Vagina (tissue), 2 donors: Measurements from ENCODE around the gene CDX2. TPM values are rescaled to one million over a fixed set of nuclear protein-coding genes. Genes with fewer than 3 reads are reported as not detected.

Source experiments
- DNase-seq, 2 donors: peaks; one replicate each; pipeline ENCODE4 v3.0.0-alpha.2; 2017; ENCODE audit errors: extremely low spot score in 2 of 2
- H3K27ac ChIP-seq: fragments of 200-600 bp; sonication (generic); one replicate; pipeline ENCODE4 v1.5.1; 2019
- H3K27me3 ChIP-seq: fragments of 200-600 bp; sonication (generic); one replicate; pipeline ENCODE4 v1.5.1; 2019
- H3K36me3 ChIP-seq, 2 donors: fragments of 200-600 bp; sonication (generic); one replicate each; pipeline ENCODE4 v1.5.1; 2017 to 2019
- H3K4me1 ChIP-seq: fragments of 200-600 bp; sonication (generic); one replicate; pipeline ENCODE4 v1.5.1; 2019
- H3K4me3 ChIP-seq, 2 donors: fragments of 200-600 bp; sonication (generic); 1 replicate in 1 of 2; 2 replicates in 1 of 2; pipeline ENCODE4 v1.5.1; 2016 to 2019
- H3K9me3 ChIP-seq: fragments of 200-600 bp; sonication (generic); one replicate; pipeline ENCODE4 v1.5.1; 2019
- POLR2A ChIP-seq, 2 donors: fragments of 450-650 bp; IDR thresholded peaks; one replicate each; pipeline ENCODE4 v1.6.1; 2017; ENCODE audit warnings: antibody characterized with exemption in 2 of 2, mild to moderate bottlenecking in 2 of 2, moderate library complexity in 2 of 2
- POLR2AphosphoS5 ChIP-seq, 2 donors: sonication (generic); formaldehyde crosslinking; IDR thresholded peaks; one replicate each; pipeline ENCODE4 v1.9.0; 2017; ENCODE audit warnings: antibody characterized with exemption in 2 of 2, mild to moderate bottlenecking in 2 of 2, low read depth in 1 of 2; ENCODE audit not compliant: insufficient read depth in 1 of 2
- intact Hi-C: fragments of 100-400 bp; cut with DNase I; formaldehyde crosslinking; loops from one replicate; pipeline ENCODE4 v1.15.1; 2023
- total RNA-seq: library from RNA; depleted of rRNA; stranded (reverse); fragments of >200 nt; gene quantifications from one replicate; pipeline ENCODE4 v1.2.3, GENCODE V29; 2016
- TF ChIP-seq, protein P1 (sequence below), 3 experiments: fragments of 450-650 bp in 2 of 3; fragments of 200-600 bp in 1 of 3; sonication (generic) in 1 of 3; IDR thresholded peaks; one replicate each; pipeline ENCODE4 v1.5.1; 2017 to 2019; ENCODE audit warnings: antibody characterized with exemption in 3 of 3, mild to moderate bottlenecking in 2 of 3, moderate library complexity in 2 of 3

CDX2 gene
- total RNA-seq, 1 donor from 2014 or later: not detected

DNA sequence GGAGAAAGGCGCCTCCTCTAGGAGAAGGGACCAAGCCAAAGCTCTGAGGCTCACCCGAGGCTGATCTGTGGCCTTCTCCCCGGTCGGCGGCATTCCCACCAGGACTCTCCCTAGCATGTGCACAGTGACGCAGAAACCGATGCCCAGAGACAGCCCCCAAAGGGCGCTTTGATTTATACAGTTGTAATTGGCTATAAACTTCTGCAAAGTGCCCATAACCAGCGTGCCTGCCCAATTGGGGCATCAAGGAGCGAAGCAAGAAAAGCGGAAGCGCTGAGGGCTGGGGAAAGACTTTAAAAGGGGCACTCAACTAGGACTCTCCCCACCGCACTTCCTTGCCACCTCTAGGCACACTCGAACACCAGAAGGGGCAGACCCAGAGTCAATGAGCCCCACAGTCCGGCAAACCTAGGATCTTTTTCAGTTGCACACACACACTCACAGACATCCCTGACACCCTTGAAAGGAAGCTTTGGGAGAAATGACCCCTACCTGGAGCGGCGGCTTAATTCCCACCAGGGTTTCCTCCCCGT is 1.8 kb downstream of the CDX2 start:
- no peak for DNase-seq
- Histone ChIP-seq H3K27ac (no peak overlapping the region), H3K27me3 (peaks cover 10% of the 10 kb centered on the region), H3K4me3 (no peak overlapping the region), H3K9me3 (no peaks in the 10 kb centered on the region), H3K4me1 (peaks cover 23% of the 10 kb centered on the region), H3K36me3 (no peaks in the 10 kb centered on the region)
- intact Hi-C loops: no loop called here
- TF ChIP-seq, protein P1, sequence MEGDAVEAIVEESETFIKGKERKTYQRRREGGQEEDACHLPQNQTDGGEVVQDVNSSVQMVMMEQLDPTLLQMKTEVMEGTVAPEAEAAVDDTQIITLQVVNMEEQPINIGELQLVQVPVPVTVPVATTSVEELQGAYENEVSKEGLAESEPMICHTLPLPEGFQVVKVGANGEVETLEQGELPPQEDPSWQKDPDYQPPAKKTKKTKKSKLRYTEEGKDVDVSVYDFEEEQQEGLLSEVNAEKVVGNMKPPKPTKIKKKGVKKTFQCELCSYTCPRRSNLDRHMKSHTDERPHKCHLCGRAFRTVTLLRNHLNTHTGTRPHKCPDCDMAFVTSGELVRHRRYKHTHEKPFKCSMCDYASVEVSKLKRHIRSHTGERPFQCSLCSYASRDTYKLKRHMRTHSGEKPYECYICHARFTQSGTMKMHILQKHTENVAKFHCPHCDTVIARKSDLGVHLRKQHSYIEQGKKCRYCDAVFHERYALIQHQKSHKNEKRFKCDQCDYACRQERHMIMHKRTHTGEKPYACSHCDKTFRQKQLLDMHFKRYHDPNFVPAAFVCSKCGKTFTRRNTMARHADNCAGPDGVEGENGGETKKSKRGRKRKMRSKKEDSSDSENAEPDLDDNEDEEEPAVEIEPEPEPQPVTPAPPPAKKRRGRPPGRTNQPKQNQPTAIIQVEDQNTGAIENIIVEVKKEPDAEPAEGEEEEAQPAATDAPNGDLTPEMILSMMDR (IDR thresholded peaks at IDR 0.05): no peak
- TF ChIP-seq POLR2A (IDR thresholded peaks at IDR 0.05) (no peak), POLR2AphosphoS5 (IDR thresholded peaks at IDR 0.05; ENCODE audit: insufficient read depth in 1 of 2, low read depth in 1 of 2) (no peak)

DNA sequence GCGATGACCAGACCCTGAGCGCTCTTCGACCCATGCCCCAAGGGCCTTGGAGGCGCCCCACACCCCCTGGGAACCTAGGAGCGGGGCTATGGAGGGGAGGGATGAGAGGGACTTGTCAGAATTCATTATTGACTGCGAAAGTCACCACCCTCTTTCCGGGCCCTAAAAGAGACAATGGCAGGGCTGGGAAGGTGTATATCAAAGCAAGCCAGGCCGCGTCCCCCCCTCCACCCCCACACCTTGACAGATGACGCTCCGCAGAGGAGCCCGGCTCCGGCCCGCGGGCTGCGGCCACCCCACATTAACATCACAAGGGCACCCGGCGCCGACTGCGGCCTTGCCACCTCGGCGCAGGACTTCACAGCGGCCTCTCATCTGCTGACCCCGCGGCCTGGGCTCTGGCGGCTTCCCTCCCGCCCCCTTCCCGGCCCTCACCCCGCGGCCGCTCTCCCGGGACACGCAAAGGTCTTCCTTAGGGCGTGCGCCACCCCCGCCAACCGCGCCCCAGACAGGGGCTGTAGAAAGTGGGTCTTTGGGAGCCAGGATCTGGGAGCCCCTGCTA is 2.4 kb downstream of the CDX2 start:
- intact Hi-C loops: no loop called here
- H3K4me3 ChIP-seq: no peak overlapping the region
- H3K27me3 ChIP-seq: peaks cover 10% of the 10 kb centered on the region

DNA sequence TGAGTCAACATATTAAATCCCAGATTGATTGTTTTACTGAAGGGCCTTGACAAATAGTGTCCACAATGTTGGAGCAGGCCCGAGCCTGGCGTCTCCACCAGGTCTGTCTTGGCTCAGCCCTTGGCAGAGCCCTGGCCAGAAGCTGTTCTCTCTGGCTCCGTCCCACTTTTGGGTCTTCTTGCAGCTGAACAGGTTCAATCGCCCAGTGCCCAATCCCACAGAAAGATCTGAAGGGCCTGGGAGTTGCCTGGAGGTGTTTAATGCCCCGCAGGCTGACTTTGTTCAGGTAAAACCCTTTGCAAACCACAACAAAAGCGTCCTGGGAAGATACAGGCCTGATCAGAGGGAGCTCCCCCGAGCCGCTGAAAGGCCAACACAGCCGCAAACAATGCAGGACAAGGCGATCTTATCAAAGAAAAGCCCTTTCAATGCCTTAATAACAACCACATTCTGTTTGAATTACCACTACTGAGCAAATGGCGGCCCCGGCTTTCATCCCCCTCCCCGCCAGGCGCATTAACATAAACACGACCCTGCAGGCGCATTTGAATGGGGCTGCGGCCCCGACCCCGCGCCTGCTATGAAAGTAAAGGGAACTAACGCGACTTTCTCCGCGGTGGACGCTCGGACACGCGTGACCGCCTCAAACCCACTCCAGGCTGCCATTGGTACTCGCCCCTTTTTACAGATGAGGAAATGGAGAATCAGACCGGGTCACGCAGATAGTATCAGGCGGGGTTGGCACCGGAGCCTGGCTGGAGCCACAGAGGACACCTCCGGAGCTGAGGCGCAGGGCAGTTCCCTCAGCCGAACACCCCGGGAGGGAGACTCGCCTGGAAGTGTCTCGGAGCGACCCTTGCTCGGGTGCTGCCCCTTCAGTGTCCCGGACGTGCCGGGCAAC is 3.1 kb downstream of the CDX2 start:
- no peaks in the 10 kb centered on the region for H3K36me3 ChIP-seq
- no peak overlapping the region for H3K27ac ChIP-seq
- no peaks in the 10 kb centered on the region for H3K9me3 ChIP-seq
- DNase-seq: no peak
- peaks cover 25% of the 10 kb centered on the region for H3K4me1 ChIP-seq
- H3K27me3 ChIP-seq: peaks cover 10% of the 10 kb centered on the region
- TF ChIP-seq POLR2A (IDR thresholded peaks at IDR 0.05): no peak
- TF ChIP-seq, protein P1 (IDR thresholded peaks at IDR 0.05): no peak
- TF ChIP-seq POLR2AphosphoS5 (IDR thresholded peaks at IDR 0.05; ENCODE audit: insufficient read depth in 1 of 2, low read depth in 1 of 2): no peak
- intact Hi-C loops: no loop called here
- H3K4me3 ChIP-seq: no peak overlapping the region

More for the DNA sequence above, 2.4 kb downstream of the CDX2 start:
- no peak for DNase-seq
- Histone ChIP-seq H3K27ac (no peak overlapping the region), H3K36me3 (no peaks in the 10 kb centered on the region), H3K4me1 (peaks cover 23% of the 10 kb centered on the region), H3K9me3 (no peaks in the 10 kb centered on the region)
- no peak for TF ChIP-seq POLR2A (IDR thresholded peaks at IDR 0.05)
- TF ChIP-seq POLR2AphosphoS5 (IDR thresholded peaks at IDR 0.05; ENCODE audit: insufficient read depth in 1 of 2, low read depth in 1 of 2): no peak
- TF ChIP-seq, protein P1 (IDR thresholded peaks at IDR 0.05): no peak

DNA sequence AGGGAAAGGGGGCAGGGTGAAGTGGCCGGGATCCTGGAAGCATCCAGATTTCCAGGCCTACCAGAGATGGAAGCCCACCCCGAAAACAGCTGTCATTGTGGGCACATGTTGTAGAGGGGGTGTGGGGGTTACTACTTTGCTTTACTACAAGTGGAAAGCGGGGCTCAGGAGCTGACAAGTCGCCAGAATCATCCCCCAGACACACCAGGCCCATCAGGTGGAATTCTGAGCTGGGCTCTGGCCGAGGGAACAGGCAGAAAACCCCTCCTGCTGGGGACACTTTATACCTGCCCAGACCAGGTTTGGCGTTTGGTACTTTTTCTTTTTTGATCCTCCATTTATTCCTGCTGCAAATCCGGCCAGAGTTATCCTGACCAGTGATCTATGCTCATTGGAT is 3.8 kb downstream of the CDX2 start:
- H3K4me3 ChIP-seq: no peak overlapping the region
- H3K4me1 ChIP-seq: peaks cover 31% of the 10 kb centered on the region
- H3K27me3 ChIP-seq: peaks cover 11% of the 10 kb centered on the region
- no peak for DNase-seq
- TF ChIP-seq, protein P1 (IDR thresholded peaks at IDR 0.05): no peak
- TF ChIP-seq POLR2AphosphoS5 (IDR thresholded peaks at IDR 0.05; ENCODE audit: insufficient read depth in 1 of 2, low read depth in 1 of 2) (no peak), POLR2A (IDR thresholded peaks at IDR 0.05) (no peak)
- H3K36me3 ChIP-seq: no peaks in the 10 kb centered on the region
- H3K9me3 ChIP-seq: no peaks in the 10 kb centered on the region
- intact Hi-C loops: no loop called here
- no peak overlapping the region for H3K27ac ChIP-seq
